Mesodermal cell (in vitro differentiated cells): ENCODE data around the gene CEP128.

ENCODE experiments used
- H3K27ac ChIP-seq: 2 replicates; pipeline ENCODE4 v1.7.0; 2013; ENCODE audit warnings: mild to moderate bottlenecking, low read depth, low read length, moderate library complexity; ENCODE audit not compliant: severe bottlenecking
- H3K36me3 ChIP-seq: 2 replicates; pipeline ENCODE4 v1.7.1; 2013; ENCODE audit warnings: mild to moderate bottlenecking, low read length, moderate library complexity; ENCODE audit not compliant: control insufficient read depth, insufficient read depth
- H3K4me1 ChIP-seq: one replicate; pipeline ENCODE4 v1.7.1; 2013; ENCODE audit warnings: mild to moderate bottlenecking, low read length; ENCODE audit not compliant: insufficient read depth, control insufficient read depth, poor library complexity, severe bottlenecking
- H3K4me3 ChIP-seq: 2 replicates; pipeline ENCODE4 v1.7.0; 2013; ENCODE audit warnings: low read length, control low read depth, mild to moderate bottlenecking; ENCODE audit not compliant: insufficient read depth, poor library complexity, severe bottlenecking; ENCODE audit errors: extremely low read depth
- H3K9me3 ChIP-seq: 2 replicates; pipeline ENCODE4 v1.7.1; 2013; ENCODE audit warnings: mild to moderate bottlenecking, low read length, moderate library complexity; ENCODE audit not compliant: control insufficient read depth
- WGBS, 2 experiments: methylation state at CpG; one replicate each; pipeline ENCODE4 v1.1.5; 2013; ENCODE audit warnings: missing lambda C conversion rate in 2 of 2; ENCODE audit not compliant: insufficient coverage in 2 of 2; 5-methylcytosine and 5-hydroxymethylcytosine counted together

Gene CEP128

GRCh38 chr14:80776657-80777056 lies 164.9 kb downstream of the CEP128 start:
- Histone ChIP-seq H3K36me3 (no peaks in the 10 kb centered on the region), H3K27ac (no peak overlapping the region), H3K9me3 (no peaks in the 10 kb centered on the region), H3K4me3 (no peak overlapping the region), H3K4me1 (no peaks in the 10 kb centered on the region)
- no CpG with 5 or more reads among the region's 1 CpG for WGBS, 2 experiments

GRCh38 chr14:80776186-80776585 lies 165.4 kb downstream of the CEP128 start:
- Histone ChIP-seq H3K4me1 (no peaks in the 10 kb centered on the region), H3K4me3 (no peak overlapping the region), H3K27ac (no peak overlapping the region), H3K36me3 (no peaks in the 10 kb centered on the region), H3K9me3 (no peaks in the 10 kb centered on the region)

GRCh38 chr14:80772504-80772903 lies 169.0 kb downstream of the CEP128 start:
- no peak overlapping the region for H3K4me3 ChIP-seq

GRCh38 chr14:80771201-80771600 lies 170.3 kb downstream of the CEP128 start:
- no CpG with 5 or more reads among the region's 1 CpG for WGBS, 2 experiments
- H3K9me3 ChIP-seq = no peaks in the 10 kb centered on the region

More at GRCh38 chr14:80772504-80772903, 169.0 kb downstream of the CEP128 start:
- Histone ChIP-seq H3K9me3 (no peaks in the 10 kb centered on the region), H3K36me3 (no peaks in the 10 kb centered on the region), H3K4me1 (no peaks in the 10 kb centered on the region), H3K27ac (no peak overlapping the region)
- 95 to 97% methylated on average over 3 to 4 of the region's 5 CpGs for WGBS, 2 experiments

GRCh38 chr14:80770114-80770908 lies 171.2 kb downstream of the CEP128 start:
- Histone ChIP-seq H3K27ac (no peak overlapping the region), H3K4me1 (peaks cover 2% of the 10 kb centered on the region), H3K36me3 (no peaks in the 10 kb centered on the region), H3K9me3 (no peaks in the 10 kb centered on the region), H3K4me3 (no peak overlapping the region)
- no CpG with 5 or more reads among the region's 1 CpG for WGBS, 2 experiments

More at GRCh38 chr14:80771201-80771600, 170.3 kb downstream of the CEP128 start:
- Histone ChIP-seq H3K4me3 (no peak overlapping the region), H3K27ac (no peak overlapping the region), H3K36me3 (no peaks in the 10 kb centered on the region), H3K4me1 (no peaks in the 10 kb centered on the region)

GRCh38 chr14:80768646-80769045 lies 172.9 kb downstream of the CEP128 start:
- H3K36me3 ChIP-seq = no peaks in the 10 kb centered on the region
- no CpG with 5 or more reads among the region's 3 CpGs for WGBS, 2 experiments
- H3K9me3 ChIP-seq = no peaks in the 10 kb centered on the region
- peaks cover 6% of the 10 kb centered on the region for H3K4me1 ChIP-seq
- H3K4me3 ChIP-seq = no peak overlapping the region
- H3K27ac ChIP-seq = no peak overlapping the region

- Histone ChIP-seq H3K4me3 (no peak overlapping the region), H3K4me1 (peaks cover 6% of the 10 kb centered on the region), H3K36me3 (no peaks in the 10 kb centered on the region), H3K9me3 (no peaks in the 10 kb centered on the region), H3K27ac (peak overlapping the region; percentile 39)
- 80% methylated on average over 3 of the region's 6 CpGs; no CpG with 5 or more reads in 1 of the 2 experiments for WGBS, 2 experiments
Measured at GRCh38 chr14:80764921-80765507, 176.5 kb downstream of the CEP128 start.

GRCh38 chr14:80764496-80764895 lies 177.0 kb downstream of the CEP128 start:
- Histone ChIP-seq H3K9me3 (no peaks in the 10 kb centered on the region), H3K4me1 (peaks cover 6% of the 10 kb centered on the region), H3K36me3 (no peaks in the 10 kb centered on the region), H3K27ac (no peak overlapping the region), H3K4me3 (no peak overlapping the region)
- WGBS, 2 experiments = no CpG with 5 or more reads among the region's 1 CpG

- no peak overlapping the region for H3K27ac ChIP-seq
- H3K9me3 ChIP-seq = no peaks in the 10 kb centered on the region
- peaks cover 6% of the 10 kb centered on the region for H3K4me1 ChIP-seq
- H3K4me3 ChIP-seq = no peak overlapping the region
- H3K36me3 ChIP-seq = no peaks in the 10 kb centered on the region
- no CpG with 5 or more reads among the region's 3 CpGs for WGBS, 2 experiments
Measured at GRCh38 chr14:80762641-80763228, 178.8 kb downstream of the CEP128 start.

- no peaks in the 10 kb centered on the region for H3K9me3 ChIP-seq
- H3K4me1 ChIP-seq = no peaks in the 10 kb centered on the region
- no peak overlapping the region for H3K27ac ChIP-seq
- no peaks in the 10 kb centered on the region for H3K36me3 ChIP-seq
- no peak overlapping the region for H3K4me3 ChIP-seq
- 97 to 98% methylated on average over 6 to 7 of the region's 7 CpGs for WGBS, 2 experiments
Measured at GRCh38 chr14:80754696-80755095, 186.8 kb downstream of the CEP128 start.

- Histone ChIP-seq H3K9me3 (no peaks in the 10 kb centered on the region), H3K27ac (no peak overlapping the region), H3K36me3 (no peaks in the 10 kb centered on the region), H3K4me3 (no peak overlapping the region), H3K4me1 (no peaks in the 10 kb centered on the region)
- 75 to 100% methylated on average over 1 of the region's 1 CpG for WGBS, 2 experiments
Measured at GRCh38 chr14:80751285-80751684, 190.3 kb downstream of the CEP128 start.
